ENCODE results near the gene IRAK1. TPM values are rescaled to one million over a fixed set of nuclear protein-coding genes. Genes with fewer than 3 reads are reported as not detected.
A peak's percentile ranks its signal among the peaks of the same experiment; 100 is the strongest.

Gene IRAK1
- total and polyA plus RNA-seq, 8 donors, result 52.2 to 172 (median 65.4) TPM

DNA sequence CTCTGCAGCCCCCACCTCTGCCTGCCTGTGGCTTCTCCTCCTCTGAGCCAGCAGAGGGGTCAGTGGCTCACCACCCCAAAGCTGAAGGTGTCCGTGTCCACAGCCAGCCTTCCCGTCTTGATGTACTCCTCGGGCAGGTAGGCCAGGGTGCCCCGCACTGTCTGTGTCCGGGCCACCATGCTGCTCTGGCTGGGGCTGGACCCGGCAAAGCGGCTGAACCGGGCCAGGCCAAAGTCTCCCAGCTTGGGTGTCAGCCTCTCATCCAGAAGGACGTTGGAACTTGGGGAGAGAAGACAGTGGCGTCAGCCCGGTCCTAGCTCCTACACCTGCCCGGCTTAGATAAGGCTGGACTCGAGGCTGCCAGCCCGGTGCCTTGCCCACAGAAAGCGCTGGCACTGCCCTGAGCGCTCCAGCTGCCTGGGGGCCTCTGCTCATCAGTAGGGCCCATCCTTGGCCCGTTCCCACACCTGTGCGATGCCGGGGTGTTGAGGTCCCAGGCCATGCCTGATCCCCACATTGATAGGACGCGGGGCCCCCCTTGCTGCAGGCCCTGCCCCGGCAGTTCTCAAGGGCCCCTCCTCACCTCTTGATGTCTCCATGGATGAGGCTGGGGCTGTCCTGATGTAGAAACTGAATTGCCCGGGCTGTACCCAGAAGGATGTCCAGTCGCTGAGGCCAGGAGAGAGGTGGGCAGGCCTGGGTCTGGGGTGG, 3.2 kb downstream of the IRAK1 start:
- Histone ChIP-seq H3K36me3 (peaks cover 0 to 64% of the 10 kb centered on the region in 2 donors), H3K9me3 (no peaks in the 10 kb centered on the region), H3K4me1 (peaks cover 0 to 39% of the 10 kb centered on the region in 2 donors), H3K27me3 (no peaks in the 10 kb centered on the region), H3K4me3 (no peak overlapping the region), H3K27ac (no peak overlapping the region)
- ATAC-seq, result no peak
- peak in 1 of 4 donors; percentile 28 for DNase-seq
- intact Hi-C loops (cut with DNase I), result no loop called here
- TF ChIP-seq, protein P1, sequence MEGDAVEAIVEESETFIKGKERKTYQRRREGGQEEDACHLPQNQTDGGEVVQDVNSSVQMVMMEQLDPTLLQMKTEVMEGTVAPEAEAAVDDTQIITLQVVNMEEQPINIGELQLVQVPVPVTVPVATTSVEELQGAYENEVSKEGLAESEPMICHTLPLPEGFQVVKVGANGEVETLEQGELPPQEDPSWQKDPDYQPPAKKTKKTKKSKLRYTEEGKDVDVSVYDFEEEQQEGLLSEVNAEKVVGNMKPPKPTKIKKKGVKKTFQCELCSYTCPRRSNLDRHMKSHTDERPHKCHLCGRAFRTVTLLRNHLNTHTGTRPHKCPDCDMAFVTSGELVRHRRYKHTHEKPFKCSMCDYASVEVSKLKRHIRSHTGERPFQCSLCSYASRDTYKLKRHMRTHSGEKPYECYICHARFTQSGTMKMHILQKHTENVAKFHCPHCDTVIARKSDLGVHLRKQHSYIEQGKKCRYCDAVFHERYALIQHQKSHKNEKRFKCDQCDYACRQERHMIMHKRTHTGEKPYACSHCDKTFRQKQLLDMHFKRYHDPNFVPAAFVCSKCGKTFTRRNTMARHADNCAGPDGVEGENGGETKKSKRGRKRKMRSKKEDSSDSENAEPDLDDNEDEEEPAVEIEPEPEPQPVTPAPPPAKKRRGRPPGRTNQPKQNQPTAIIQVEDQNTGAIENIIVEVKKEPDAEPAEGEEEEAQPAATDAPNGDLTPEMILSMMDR (IDR thresholded peaks at IDR 0.05), result no peak

DNA sequence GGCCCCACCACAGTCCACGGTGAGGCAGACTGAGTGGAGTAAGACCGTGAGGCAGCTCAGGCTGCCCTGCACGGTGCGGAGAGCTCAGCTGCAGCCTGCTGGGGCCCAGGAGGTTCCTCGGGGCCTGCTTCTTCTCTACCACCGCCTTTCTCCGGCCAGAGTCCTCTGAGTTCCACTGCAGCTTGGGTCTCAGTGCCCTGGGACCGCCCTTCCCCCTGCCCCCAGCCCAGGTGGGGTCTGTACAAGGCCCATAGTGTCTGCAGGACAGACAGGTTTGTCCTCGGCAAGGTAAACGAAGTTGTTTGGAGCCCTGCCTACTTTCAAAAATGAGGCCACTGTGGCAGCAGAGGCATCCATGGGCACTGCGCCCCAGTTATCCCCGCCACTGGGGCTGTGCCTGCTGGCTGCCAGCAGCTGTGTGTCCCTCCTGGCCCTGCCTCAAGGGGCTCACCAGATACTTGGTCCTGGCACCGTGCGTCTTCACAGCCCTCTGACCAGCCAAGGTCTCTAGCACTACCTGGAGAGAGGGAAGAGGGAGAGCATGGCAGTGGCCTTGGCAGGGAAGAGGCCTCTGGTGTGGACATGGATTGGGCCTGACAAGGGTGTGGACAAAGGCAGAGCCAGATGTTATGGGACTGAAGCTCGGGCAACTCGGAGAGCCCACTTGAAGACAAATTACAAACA, 4.0 kb downstream of the IRAK1 start:
- intact Hi-C loops (cut with DNase I), result no loop called here
- no peaks in the 10 kb centered on the region for H3K9me3 ChIP-seq

DNA sequence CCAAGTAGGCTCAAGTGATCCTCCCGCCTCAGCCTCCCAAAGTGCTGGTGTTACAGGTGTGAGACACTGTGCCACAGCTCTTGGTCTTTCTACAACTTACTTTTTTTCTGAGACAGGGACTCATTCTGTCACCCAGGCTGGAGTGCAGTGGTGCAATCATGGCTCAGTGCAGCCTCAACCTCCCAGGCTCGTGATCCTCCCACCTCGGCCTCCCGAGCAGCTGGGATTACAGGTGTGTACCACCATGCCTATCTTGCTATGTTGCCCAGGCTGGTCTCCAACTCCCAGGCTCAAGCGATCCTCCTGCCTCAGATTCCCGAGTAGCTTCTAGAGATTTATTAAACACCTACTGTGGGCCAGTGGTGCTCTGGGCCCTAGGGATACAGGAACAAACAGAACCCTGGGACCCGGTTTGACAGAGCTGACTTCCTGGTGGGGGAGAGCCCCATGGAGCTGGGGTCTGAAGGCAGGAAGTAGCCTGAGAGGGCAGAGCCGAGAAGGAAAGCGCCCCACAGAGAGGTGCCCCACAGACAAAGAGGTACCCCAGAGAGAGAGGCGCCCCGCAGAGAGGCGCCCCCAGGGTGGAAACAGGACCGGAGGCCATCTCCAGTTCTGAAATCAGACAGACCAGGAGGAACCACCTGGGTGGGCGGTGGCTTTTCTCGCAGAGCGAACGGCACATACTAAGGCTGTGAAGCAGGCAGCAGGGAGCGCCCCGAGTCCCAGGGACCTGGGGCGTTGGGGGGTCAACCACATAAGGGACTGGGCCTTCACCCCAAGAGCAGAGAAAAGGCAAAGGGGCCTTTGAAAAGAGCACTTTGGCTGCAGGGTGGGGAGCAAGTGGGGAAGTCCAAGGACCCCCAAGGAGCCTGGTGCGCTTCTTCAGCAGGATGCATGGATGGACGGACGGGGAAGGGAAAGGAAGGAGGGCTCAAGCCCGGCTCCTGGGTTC, 5.0 kb downstream of the IRAK1 start:
- Histone ChIP-seq H3K27ac (no peak overlapping the region), H3K27me3 (no peaks in the 10 kb centered on the region), H3K36me3 (peaks cover 0 to 73% of the 10 kb centered on the region in 2 donors), H3K4me3 (no peak overlapping the region), H3K9me3 (no peaks in the 10 kb centered on the region), H3K4me1 (peaks cover 0 to 49% of the 10 kb centered on the region in 2 donors)
- DNase-seq (peak in 1 of 4 donors; percentile 37), ATAC-seq (no peak)
- TF ChIP-seq, protein P1 (IDR thresholded peaks at IDR 0.05), result no peak
- intact Hi-C loops (cut with DNase I), result no loop called here

More for the DNA sequence above, 4.0 kb downstream of the IRAK1 start:
- peaks cover 0 to 46% of the 10 kb centered on the region in 2 donors for H3K4me1 ChIP-seq
- peak in 1 of 4 donors; percentile 3 for DNase-seq
- peaks cover 0 to 72% of the 10 kb centered on the region in 2 donors for H3K36me3 ChIP-seq
- H3K27me3 ChIP-seq, result no peaks in the 10 kb centered on the region
- H3K27ac ChIP-seq, result no peak overlapping the region
- ATAC-seq, result no peak
- TF ChIP-seq, protein P1 (IDR thresholded peaks at IDR 0.05), result no peak
- H3K4me3 ChIP-seq, result no peak overlapping the region

DNA sequence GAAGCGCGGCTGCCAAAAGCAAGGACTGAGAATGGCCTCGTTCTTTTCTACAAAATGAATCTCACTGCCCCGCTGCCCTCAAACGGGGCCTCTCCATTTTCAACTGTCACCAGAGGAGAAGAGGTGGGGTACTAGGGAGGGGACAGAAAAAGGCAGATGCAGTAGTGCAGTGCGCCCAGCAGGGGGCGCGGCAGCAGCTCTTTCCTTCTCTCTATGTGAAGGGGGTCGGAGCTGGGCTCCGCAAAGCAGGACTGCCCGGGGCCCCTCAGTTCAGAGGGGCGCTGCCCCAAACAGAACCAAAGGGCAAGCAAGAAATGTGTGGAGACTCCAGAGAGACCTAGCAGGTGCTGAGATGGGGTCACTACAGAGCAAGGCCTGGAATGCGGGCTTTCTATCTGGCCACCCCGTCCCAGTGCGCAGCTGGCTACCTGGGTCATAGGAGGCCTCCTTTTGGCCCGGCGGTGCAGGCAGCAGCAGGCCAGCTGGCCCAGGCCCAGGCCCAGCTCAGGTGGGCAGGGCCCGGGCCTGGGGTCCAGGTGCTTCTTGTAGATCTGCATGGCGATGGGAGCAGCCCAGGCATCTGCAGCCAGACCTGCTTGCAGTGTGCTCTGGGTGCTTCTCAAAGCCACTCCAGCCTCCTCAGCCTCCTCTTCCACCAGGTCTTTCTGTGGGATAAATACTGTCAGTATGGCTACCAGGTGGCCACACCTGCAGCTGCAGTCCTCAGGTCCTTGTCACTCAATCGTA, 5.9 kb downstream of the IRAK1 start:
- no peak overlapping the region for H3K27ac ChIP-seq
- H3K27me3 ChIP-seq, result no peaks in the 10 kb centered on the region
- peak in 2 of 4 donors; percentile 62 to 81 for DNase-seq

More for the DNA sequence above, 5.9 kb downstream of the IRAK1 start:
- Histone ChIP-seq H3K36me3 (peaks cover 0 to 73% of the 10 kb centered on the region in 2 donors), H3K4me3 (no peak overlapping the region), H3K4me1 (peaks cover 0 to 47% of the 10 kb centered on the region in 2 donors), H3K9me3 (no peaks in the 10 kb centered on the region)
- TF ChIP-seq, protein P1 (IDR thresholded peaks at IDR 0.05), result peak; percentile 79 to 93
- intact Hi-C loops (cut with DNase I), result no loop called here
- peak; percentile 64 for ATAC-seq
